Fibroblast of skin of right quadriceps (primary cell): Measurements from ENCODE around the gene TMEM164.

ENCODE experiments used
- DNase-seq: peaks from one replicate; pipeline ENCODE4 v3.0.0-alpha.2; 2013

TMEM164 gene

GRCh38 chrX:110086162-110086915 lies 83.4 kb downstream of the TMEM164 start:
- peak; percentile 43 for DNase-seq

- peak; percentile 89 for DNase-seq
These were observed 84.1 kb downstream of the TMEM164 start for GRCh38 chrX:110086916-110087484.

GRCh38 chrX:110087485-110088356 lies 84.8 kb downstream of the TMEM164 start:
- DNase-seq = peak; percentile 94

DNA sequence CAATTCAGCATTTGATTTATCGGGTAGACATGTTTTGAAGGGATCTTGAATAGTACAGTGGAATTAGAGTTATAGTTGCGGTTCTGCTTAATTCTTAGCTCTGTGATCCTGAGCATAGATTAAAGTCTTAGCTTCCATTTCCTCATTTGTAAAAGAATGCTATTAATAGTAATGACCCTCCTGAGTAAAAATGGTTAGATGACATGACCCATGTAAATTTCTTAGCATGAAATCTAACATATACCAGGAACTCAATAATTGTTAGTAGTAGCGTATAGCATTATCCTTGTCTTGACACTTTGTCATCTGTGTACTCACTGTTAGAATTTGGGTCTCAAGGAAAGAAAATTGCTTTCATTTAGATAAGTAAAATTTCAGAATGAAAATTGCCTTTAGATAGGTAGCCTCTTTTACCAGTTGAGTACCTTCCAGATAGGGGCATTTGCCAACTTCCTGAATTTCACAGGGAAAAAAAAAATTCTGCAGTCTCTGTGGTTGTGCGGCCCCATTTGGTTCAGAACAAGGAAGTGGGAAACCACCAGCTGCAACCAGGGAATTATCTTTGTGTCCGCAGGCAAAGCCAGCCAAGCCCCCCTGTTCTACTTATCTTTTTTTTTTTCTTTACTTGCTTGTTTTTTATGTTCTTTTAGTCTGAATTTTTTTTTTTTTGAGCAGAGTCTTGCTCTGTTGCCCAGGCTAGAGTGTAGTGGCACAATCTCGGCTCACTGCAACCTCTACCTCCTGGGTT lies 86.9 kb downstream of the TMEM164 start:
- DNase-seq = no peak

- no peak for DNase-seq
These were observed 95.0 kb downstream of the TMEM164 start for GRCh38 chrX:110097920-110098319.

GRCh38 chrX:110103344-110103743 lies 100.4 kb downstream of the TMEM164 start:
- DNase-seq = no peak

DNA sequence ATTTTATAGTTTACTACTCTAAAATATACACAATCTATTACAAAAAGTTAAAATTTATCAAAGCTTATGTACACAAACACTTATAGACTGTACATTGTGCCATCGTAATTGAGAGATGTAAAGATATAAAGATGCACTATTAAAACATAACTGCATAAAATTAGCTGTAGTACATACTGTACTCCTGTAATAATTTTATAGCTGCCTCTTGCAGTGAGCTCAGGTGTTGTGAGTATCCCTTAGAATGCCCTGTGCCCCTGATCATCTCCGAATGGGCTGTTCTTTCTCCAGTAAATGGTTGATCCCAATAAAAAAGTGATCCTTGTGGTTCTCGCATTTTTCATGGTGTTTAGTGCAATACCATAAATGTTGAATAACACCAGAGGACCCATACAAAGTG lies 101.2 kb downstream of the TMEM164 start:
- DNase-seq = no peak

GRCh38 chrX:110108381-110108821 lies 105.5 kb downstream of the TMEM164 start:
- DNase-seq = peak; percentile 3

DNA sequence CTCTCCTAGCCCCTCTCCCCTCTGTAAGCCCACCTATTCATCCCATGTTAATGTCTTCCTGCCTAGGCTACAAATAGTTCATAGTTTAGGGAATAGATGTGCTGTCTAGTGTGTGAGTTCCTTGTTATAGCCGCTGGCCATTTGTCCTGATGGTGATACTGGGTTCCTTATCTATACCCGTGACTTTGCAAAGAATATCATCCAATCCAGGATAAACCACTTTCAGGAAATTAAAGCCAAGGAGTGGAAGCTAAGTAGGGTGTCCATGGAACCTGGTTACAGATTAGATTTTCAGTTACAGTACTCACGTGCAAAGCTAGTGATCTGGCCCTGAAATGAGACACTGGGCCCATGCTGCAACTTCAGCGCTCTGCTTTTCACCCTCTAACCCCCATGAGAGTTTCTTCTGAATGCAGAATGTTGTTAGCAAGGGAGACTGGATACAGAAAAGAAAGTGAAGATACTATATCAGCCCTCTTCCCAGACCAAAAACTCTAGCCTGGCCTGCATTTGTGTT lies 111.4 kb downstream of the TMEM164 start:
- no peak for DNase-seq

GRCh38 chrX:110116066-110116980 lies 113.4 kb downstream of the TMEM164 start:
- no peak for DNase-seq

DNA sequence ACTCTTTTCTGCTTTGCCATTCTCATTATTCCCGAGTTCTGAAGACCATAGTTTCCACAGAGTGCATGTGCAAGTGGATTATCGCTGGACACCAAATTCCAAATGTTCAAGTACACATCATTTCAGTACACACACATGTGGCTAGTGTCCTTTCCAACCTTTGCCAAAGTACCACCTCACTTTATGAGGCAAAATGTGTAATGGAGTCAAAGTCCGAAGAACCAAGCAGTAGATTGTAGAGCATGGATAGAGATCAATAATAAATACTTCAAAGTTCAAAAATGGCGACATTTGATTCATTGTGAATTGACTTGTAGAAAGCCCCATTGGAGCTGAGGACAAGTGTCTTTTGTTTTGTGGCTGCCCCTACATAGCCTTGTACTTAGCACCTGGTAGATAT lies 115.6 kb downstream of the TMEM164 start:
- no peak for DNase-seq

GRCh38 chrX:110119480-110119879 lies 116.6 kb downstream of the TMEM164 start:
- no peak for DNase-seq

DNA sequence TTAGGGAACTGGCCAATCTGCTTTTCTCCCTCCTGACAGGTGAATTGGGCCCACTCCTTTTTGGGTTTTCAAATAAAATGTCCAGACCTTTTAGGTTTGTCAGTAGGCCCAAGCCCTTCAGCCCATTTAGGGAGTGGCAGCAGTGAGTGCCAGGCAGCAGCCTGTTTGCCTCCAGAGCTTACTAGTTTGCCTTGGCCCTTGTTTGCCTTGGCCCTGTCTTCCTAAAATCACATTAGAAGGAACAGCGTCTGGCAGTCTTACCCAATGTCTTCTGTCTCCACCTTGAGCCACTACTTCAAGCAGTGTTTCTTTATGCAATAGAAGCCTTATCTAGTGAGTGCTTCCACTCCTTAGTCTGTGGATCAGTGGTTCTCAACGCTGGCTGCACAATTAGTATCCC lies 117.1 kb downstream of the TMEM164 start:
- DNase-seq = no peak

- DNase-seq = no peak
These were observed 120.4 kb downstream of the TMEM164 start for GRCh38 chrX:110123331-110123782.

GRCh38 chrX:110125446-110126162 lies 122.7 kb downstream of the TMEM164 start:
- peak; percentile 4 for DNase-seq

GRCh38 chrX:110131031-110131430 lies 128.1 kb downstream of the TMEM164 start:
- DNase-seq = no peak

DNA sequence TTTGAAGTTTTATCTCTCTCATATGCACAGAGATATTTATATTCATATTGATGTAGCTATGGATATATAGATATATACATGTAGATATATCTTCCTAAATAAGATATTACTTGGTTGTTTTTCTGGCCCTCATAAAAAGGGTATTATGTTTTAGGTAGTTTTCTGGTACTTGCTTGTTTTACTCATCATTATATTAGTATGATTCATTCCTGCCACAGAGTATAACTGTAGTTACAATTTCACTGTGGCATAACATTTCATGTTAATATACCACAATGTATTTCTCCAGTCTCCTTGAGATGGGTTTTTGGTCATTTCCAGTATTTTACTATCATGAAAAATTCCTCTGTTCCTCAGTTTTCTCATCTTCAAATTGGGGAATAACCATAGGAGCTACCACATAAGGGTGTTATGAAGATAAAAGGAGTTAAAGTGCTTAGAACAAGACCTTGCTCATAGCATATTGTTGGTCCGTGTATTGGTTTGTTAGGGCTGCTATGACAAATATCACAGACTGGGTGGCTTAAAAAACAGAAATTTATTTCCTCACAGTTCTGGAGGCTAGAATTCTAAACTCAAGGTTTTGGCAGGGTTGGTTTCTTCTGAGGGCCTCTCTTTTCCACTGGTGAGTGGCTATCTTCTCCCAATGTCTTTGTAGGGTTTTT lies 129.7 kb downstream of the TMEM164 start:
- DNase-seq = no peak

DNA sequence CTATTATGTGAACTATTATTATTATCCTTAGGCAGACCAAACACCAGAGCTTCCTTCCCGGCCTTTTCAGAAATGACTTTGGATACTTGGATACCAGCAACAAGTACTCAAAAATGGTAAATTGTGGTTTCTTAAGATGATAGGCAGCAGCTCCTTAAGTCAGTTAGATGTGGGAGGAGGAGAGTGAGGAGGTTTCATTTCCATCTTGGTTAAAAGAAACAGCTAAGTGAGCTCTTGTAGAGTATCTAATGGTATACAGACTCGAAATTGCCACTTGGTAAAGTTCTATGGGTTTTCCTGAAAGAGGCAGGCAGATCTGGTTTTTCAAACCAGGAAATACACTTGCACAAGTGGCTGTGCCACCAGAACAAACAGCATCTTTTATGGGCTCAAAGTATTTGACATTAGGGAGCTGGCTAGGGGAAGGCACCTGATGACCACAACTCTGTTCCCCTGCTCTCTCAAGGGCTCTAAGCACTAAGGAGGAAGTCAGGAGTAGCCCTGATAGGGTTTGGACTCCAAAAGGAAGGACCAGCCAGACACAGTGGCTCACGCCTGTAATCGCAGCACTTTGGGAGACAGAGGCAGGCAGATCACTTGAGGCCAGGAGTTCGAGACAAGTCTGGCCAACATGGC lies 130.9 kb downstream of the TMEM164 start:
- DNase-seq = no peak

- DNase-seq = no peak
These were observed 132.7 kb downstream of the TMEM164 start for GRCh38 chrX:110135618-110136017.

GRCh38 chrX:110136136-110136535 lies 133.2 kb downstream of the TMEM164 start:
- DNase-seq = no peak
